GM23338 (cell line): ENCODE results near the gene RAB3IL1. TPM values are rescaled to one million over a fixed set of nuclear protein-coding genes. Genes with fewer than 3 reads are reported as not detected.

Experiments used
- ATAC-seq: fragments of 200-7000 bp; cut with Tn5 transposase; 3 replicates; pipeline ENCODE4 v1.9.1; 2020
- DNase-seq: peaks from one replicate; pipeline ENCODE4 v3.0.0-alpha.2; 2015; ENCODE audit warnings: low spot score
- H2AFZ ChIP-seq: fragments of 200-600 bp; sonication (generic); 2 replicates; pipeline ENCODE4 v1.8.0; 2016; ENCODE audit warnings: antibody characterized with exemption, mild to moderate bottlenecking, moderate library complexity
- H3F3A ChIP-seq: fragments of 200-600 bp; sonication (generic); replicated peaks from 2 replicates; pipeline ENCODE4 v1.8.0; 2017; ENCODE audit warnings: antibody characterized with exemption, mixed run types, low read depth
- H3K27ac ChIP-seq: fragments of 200-600 bp; sonication (generic); 2 replicates; pipeline ENCODE4 v1.6.1; 2016; ENCODE audit warnings: low read depth
- H3K27me3 ChIP-seq: fragments of 200-600 bp; sonication (generic); 2 replicates; pipeline ENCODE4 v1.8.0; 2016; ENCODE audit warnings: mild to moderate bottlenecking, mixed run types, moderate library complexity; ENCODE audit not compliant: insufficient read depth
- H3K36me3 ChIP-seq: fragments of 200-600 bp; sonication (generic); 2 replicates; pipeline ENCODE4 v1.8.0; 2016; ENCODE audit warnings: mild to moderate bottlenecking; ENCODE audit not compliant: insufficient read depth
- H3K4me1 ChIP-seq: fragments of 200-600 bp; sonication (generic); 2 replicates; pipeline ENCODE4 v1.8.0; 2016; ENCODE audit warnings: mild to moderate bottlenecking, moderate library complexity; ENCODE audit not compliant: insufficient read depth
- H3K4me2 ChIP-seq: fragments of 200-600 bp; sonication (generic); 2 replicates; pipeline ENCODE4 v1.7.1; 2017; ENCODE audit warnings: mixed run types
- H3K4me3 ChIP-seq: fragments of 200-600 bp; sonication (generic); 2 replicates; pipeline ENCODE4 v1.6.1; 2016; ENCODE audit warnings: mixed run types
- H3K79me2 ChIP-seq: fragments of 200-600 bp; sonication (generic); replicated peaks from 2 replicates; pipeline ENCODE4 v1.8.0; 2017; ENCODE audit warnings: mild to moderate bottlenecking; ENCODE audit not compliant: insufficient read depth
- H3K9me2 ChIP-seq: fragments of 200-600 bp; sonication (generic); 2 replicates; pipeline ENCODE4 v1.8.0; 2017; ENCODE audit not compliant: insufficient read depth
- H4K20me1 ChIP-seq: fragments of 200-600 bp; sonication (generic); replicated peaks from 2 replicates; pipeline ENCODE4 v1.8.0; 2017; ENCODE audit warnings: mild to moderate bottlenecking; ENCODE audit not compliant: insufficient read depth
- H3K27ac Mint-ChIP-seq: 2 replicates; pipeline ENCODE4 v1.8.0; 2020; ENCODE audit warnings: inconsistent platforms, mild to moderate bottlenecking, moderate library complexity, mixed read lengths
- H3K27me3 Mint-ChIP-seq: 3 replicates; pipeline ENCODE4 v1.8.0; 2022; ENCODE audit warnings: low read depth, mild to moderate bottlenecking, moderate library complexity, mixed read lengths, inconsistent platforms; ENCODE audit not compliant: insufficient read depth, poor library complexity
- H3K36me3 Mint-ChIP-seq: 3 replicates; pipeline ENCODE4 v1.8.0; 2021; ENCODE audit warnings: low read depth, mild to moderate bottlenecking, inconsistent platforms, moderate library complexity, mixed read lengths
- H3K4me1 Mint-ChIP-seq: 3 replicates; pipeline ENCODE4 v1.8.0; 2020; ENCODE audit warnings: mild to moderate bottlenecking, inconsistent platforms, mixed read lengths
- H3K4me3 Mint-ChIP-seq: 3 replicates; pipeline ENCODE4 v1.8.0; 2021; ENCODE audit warnings: moderate library complexity, mild to moderate bottlenecking, inconsistent platforms, mixed read lengths
- H3K9me3 Mint-ChIP-seq: 3 replicates; pipeline ENCODE4 v1.8.0; 2020; ENCODE audit warnings: moderate library complexity, mild to moderate bottlenecking, inconsistent platforms, mixed read lengths
- CREB1 ChIP-seq: fragments of 250-450 bp; sonication (Bioruptor Pico); IDR thresholded peaks from 2 replicates; pipeline ENCODE4 v1.5.0; 2020; ENCODE audit warnings: low read depth, mild to moderate bottlenecking, moderate library complexity
- ETS1 ChIP-seq: IDR thresholded peaks from 2 replicates; pipeline ENCODE4 v1.6.1; 2016; ENCODE audit warnings: antibody characterized with exemption
- EZH2phosphoT487 ChIP-seq: fragments of 200-600 bp; sonication (generic); IDR thresholded peaks from one replicate; pipeline ENCODE4 v1.8.1; 2018; ENCODE audit warnings: antibody characterized with exemption; ENCODE audit not compliant: unreplicated experiment
- POLR2AphosphoS5 ChIP-seq: IDR thresholded peaks from 2 replicates; pipeline ENCODE4 v1.6.1; 2016; ENCODE audit warnings: antibody characterized with exemption, low read depth
- REST ChIP-seq: IDR thresholded peaks from one replicate; pipeline ENCODE4 v1.6.1; 2018; ENCODE audit warnings: antibody characterized with exemption; ENCODE audit not compliant: unreplicated experiment
- STAT1 ChIP-seq: IDR thresholded peaks from one replicate; pipeline ENCODE4 v1.6.1; 2016; ENCODE audit warnings: antibody characterized with exemption; ENCODE audit not compliant: unreplicated experiment
- ZNF114 ChIP-seq: fragments of 250-450 bp; sonication (Bioruptor Pico); IDR thresholded peaks from 2 replicates; pipeline ENCODE4 v1.5.0; 2020; ENCODE audit warnings: mild to moderate bottlenecking, moderate library complexity
- ZNF331 ChIP-seq: fragments of 250-450 bp; sonication (Bioruptor Pico); IDR thresholded peaks from 2 replicates; pipeline ENCODE4 v1.5.0; 2020; ENCODE audit warnings: low read depth, mild to moderate bottlenecking, moderate library complexity
- polyA plus RNA-seq: library from polyadenylated mRNA; unstranded; fragments of >200 nt; fragmentation: Nextera tagmentation; extraction: Ambion mirVana; gene quantifications from 2 replicates; pipeline ENCODE4 v1.2.1, GENCODE V29; 2016
- total RNA-seq: library from RNA; depleted of rRNA; stranded (reverse); fragments of >200 nt; shearing (Covaris generic); gene quantifications from 2 replicates; pipeline ENCODE4 v1.2.3, GENCODE V29; 2014
- TF ChIP-seq, protein P1 (sequence below): fragments of 250-450 bp; sonication (Bioruptor Pico); IDR thresholded peaks from 2 replicates; pipeline ENCODE4 v1.5.0; 2020; ENCODE audit warnings: mild to moderate bottlenecking, moderate library complexity

Gene RAB3IL1
- total and polyA plus RNA-seq, 2 experiments from 2014 or later, result 2.7 to 3.4 TPM

- H2AFZ ChIP-seq, result no peak overlapping the region
- H3K4me1 Mint-ChIP-seq, result peaks cover 18% of the 10 kb centered on the region
- no peak overlapping the region for H3K27ac Mint-ChIP-seq
- no peak for ATAC-seq
- peaks cover 8% of the 10 kb centered on the region for H3K4me1 ChIP-seq
- TF ChIP-seq EZH2phosphoT487, result no peak
- no peaks in the 10 kb centered on the region for H3K79me2 ChIP-seq
- no peak overlapping the region for H3K4me3 ChIP-seq
- H3K4me2 ChIP-seq, result no peak overlapping the region
- H3K4me3 Mint-ChIP-seq, result no peak overlapping the region
- H3K9me2 ChIP-seq, result no peaks in the 10 kb centered on the region
- H3K9me3 Mint-ChIP-seq, result no peaks in the 10 kb centered on the region; the same call in 2 of the 3 replicates
- no peak overlapping the region for H3K27ac ChIP-seq
- H4K20me1 ChIP-seq, result no peaks in the 10 kb centered on the region
- no peaks in the 10 kb centered on the region for H3K36me3 ChIP-seq
- no peaks in the 10 kb centered on the region for H3F3A ChIP-seq
- peaks cover 19% of the 10 kb centered on the region for H3K27me3 ChIP-seq
- H3K27me3 Mint-ChIP-seq, result peaks cover 38% of the 10 kb centered on the region
- DNase-seq, result no peak
- H3K36me3 Mint-ChIP-seq, result no peaks in the 10 kb centered on the region; the same call in 2 of the 3 replicates
Measured at GRCh38 chr11:61913699-61914395, 3.5 kb downstream of the RAB3IL1 start.

- Histone ChIP-seq H3F3A (no peaks in the 10 kb centered on the region), H3K4me1 (peaks cover 14% of the 10 kb centered on the region), H4K20me1 (no peaks in the 10 kb centered on the region), H3K27ac (no peak overlapping the region), H3K9me2 (no peaks in the 10 kb centered on the region), H2AFZ (no peak overlapping the region), H3K4me2 (no peak overlapping the region), H3K27me3 (peaks cover 14% of the 10 kb centered on the region), H3K36me3 (no peaks in the 10 kb centered on the region; the same call in 1 of the 2 replicates), H3K4me3 (no peak overlapping the region), H3K79me2 (no peaks in the 10 kb centered on the region)
- Mint-ChIP-seq H3K27me3 (peaks cover 32% of the 10 kb centered on the region), H3K9me3 (no peaks in the 10 kb centered on the region; the same call in 2 of the 3 replicates), H3K36me3 (no peaks in the 10 kb centered on the region; the same call in 2 of the 3 replicates), H3K4me3 (no peak overlapping the region), H3K4me1 (peaks cover 21% of the 10 kb centered on the region), H3K27ac (0 out of 2 replicates have a peak overlapping the region, but pooled peaks have one; percentile 12)
- ATAC-seq (no peak), DNase-seq (no peak)
- TF ChIP-seq, protein P1, sequence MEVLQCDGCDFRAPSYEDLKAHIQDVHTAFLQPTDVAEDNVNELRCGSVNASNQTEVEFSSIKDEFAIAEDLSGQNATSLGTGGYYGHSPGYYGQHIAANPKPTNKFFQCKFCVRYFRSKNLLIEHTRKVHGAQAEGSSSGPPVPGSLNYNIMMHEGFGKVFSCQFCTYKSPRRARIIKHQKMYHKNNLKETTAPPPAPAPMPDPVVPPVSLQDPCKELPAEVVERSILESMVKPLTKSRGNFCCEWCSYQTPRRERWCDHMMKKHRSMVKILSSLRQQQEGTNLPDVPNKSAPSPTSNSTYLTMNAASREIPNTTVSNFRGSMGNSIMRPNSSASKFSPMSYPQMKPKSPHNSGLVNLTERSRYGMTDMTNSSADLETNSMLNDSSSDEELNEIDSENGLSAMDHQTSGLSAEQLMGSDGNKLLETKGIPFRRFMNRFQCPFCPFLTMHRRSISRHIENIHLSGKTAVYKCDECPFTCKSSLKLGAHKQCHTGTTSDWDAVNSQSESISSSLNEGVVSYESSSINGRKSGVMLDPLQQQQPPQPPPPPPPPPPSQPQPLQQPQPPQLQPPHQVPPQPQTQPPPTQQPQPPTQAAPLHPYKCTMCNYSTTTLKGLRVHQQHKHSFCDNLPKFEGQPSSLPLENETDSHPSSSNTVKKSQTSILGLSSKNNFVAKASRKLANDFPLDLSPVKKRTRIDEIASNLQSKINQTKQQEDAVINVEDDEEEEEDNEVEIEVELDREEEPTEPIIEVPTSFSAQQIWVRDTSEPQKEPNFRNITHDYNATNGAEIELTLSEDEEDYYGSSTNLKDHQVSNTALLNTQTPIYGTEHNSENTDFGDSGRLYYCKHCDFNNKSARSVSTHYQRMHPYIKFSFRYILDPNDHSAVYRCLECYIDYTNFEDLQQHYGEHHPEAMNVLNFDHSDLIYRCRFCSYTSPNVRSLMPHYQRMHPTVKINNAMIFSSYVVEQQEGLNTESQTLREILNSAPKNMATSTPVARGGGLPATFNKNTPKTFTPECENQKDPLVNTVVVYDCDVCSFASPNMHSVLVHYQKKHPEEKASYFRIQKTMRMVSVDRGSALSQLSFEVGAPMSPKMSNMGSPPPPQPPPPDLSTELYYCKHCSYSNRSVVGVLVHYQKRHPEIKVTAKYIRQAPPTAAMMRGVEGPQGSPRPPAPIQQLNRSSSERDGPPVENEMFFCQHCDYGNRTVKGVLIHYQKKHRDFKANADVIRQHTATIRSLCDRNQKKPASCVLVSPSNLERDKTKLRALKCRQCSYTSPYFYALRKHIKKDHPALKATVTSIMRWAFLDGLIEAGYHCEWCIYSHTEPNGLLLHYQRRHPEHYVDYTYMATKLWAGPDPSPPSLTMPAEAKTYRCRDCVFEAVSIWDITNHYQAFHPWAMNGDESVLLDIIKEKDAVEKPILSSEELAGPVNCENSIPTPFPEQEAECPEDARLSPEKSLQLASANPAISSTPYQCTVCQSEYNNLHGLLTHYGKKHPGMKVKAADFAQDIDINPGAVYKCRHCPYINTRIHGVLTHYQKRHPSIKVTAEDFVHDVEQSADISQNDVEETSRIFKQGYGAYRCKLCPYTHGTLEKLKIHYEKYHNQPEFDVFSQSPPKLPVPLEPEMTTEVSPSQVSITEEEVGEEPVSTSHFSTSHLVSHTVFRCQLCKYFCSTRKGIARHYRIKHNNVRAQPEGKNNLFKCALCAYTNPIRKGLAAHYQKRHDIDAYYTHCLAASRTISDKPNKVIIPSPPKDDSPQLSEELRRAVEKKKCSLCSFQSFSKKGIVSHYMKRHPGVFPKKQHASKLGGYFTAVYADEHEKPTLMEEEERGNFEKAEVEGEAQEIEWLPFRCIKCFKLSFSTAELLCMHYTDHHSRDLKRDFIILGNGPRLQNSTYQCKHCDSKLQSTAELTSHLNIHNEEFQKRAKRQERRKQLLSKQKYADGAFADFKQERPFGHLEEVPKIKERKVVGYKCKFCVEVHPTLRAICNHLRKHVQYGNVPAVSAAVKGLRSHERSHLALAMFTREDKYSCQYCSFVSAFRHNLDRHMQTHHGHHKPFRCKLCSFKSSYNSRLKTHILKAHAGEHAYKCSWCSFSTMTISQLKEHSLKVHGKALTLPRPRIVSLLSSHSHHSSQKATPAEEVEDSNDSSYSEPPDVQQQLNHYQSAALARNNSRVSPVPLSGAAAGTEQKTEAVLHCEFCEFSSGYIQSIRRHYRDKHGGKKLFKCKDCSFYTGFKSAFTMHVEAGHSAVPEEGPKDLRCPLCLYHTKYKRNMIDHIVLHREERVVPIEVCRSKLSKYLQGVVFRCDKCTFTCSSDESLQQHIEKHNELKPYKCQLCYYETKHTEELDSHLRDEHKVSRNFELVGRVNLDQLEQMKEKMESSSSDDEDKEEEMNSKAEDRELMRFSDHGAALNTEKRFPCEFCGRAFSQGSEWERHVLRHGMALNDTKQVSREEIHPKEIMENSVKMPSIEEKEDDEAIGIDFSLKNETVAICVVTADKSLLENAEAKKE (CRISPR knock-in tag), result no peak
- TF ChIP-seq CREB1 (CRISPR knock-in tag) (no peak), EZH2phosphoT487 (no peak), STAT1 (no peak), REST (no peak), POLR2AphosphoS5 (no peak), ZNF114 (CRISPR knock-in tag) (no peak), ETS1 (no peak), ZNF331 (CRISPR knock-in tag) (no peak)
Measured at GRCh38 chr11:61912991-61913698, 4.2 kb downstream of the RAB3IL1 start.
